ENCODE measurements around the gene HSPA1B. TPM values are rescaled to one million over a fixed set of nuclear protein-coding genes. Genes with fewer than 3 reads are reported as not detected.
A peak's percentile ranks its signal among the peaks of the same experiment; 100 is the strongest.

Gene HSPA1B
- total RNA-seq, 1 experiment from 2014 or later, result 655 TPM

DNA sequence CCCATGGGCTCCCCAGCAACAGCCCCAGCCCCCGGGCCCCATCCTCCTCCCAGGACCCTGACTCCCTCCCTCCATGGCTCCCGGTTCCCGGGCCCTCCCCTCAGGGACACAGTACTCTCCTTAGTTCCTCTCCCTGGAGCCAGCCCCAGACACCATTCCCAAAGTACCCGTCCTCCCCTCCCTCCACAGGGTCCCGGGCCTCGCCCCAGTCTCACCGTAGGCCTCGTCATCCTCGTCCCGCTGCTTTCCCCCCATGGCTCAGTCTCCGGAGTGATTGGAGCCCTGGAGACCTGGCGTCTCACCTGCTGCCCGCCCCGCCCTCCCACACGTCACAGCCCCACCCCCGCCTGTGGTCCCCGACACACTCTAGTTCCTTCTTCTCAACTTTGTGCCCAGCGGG is 51.2 kb downstream of the HSPA1B start, which contains the start of gene SLC44A4:
Gene SLC44A4 (minus strand): TSS at position 272 of the 400 bp plus-strand sequence. CDS start 17 bp downstream, at position 255.
- DNase-seq (ENCODE audit: low spot score), result peak; percentile 64

DNA sequence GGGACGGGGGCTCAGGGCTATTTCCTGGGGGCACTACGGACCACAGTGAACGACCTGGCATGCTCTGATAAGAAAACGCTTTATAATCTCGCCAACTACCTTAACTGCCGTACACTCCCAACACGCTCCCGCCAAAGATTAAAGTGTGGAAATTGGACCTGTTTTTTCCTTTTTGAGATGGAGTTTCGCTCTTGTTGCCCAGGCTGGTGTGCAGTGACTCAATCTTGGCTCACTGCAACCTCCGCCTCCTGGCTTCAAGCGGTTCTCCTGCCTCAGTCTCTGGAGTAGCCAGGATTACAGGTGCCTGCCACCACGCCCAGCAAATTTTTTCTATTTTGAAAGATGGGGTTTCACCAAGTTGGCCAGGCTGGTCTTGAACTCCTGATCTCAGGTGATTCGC is 51.6 kb downstream of the HSPA1B start:
- no peak for DNase-seq (ENCODE audit: low spot score)

Small RNA genes within 50 kb of the gene (small RNA-seq; reads per million reads assigned to genes)
- gene RF00019 (not detected), gene SNORD48 (53.2 reads per million, percentile 95 among the genes with 10 or more reads in this experiment), gene SNORD52 (not detected)

Other genes starting within 250 kb of the HSPA1B start
- 0.13 TPM in 1 of 2 replicates, not detected in the other for gene LTB, start 245.3 kb upstream of the HSPA1B start, total RNA-seq (2014; rRNA removed; shearing (Covaris generic))
- gene LST1, start 241.5 kb upstream of the HSPA1B start, total RNA-seq (2014; rRNA removed; shearing (Covaris generic)), result not detected in 2 replicates
- gene NCR3, start 234.7 kb upstream of the HSPA1B start, total RNA-seq (2014; rRNA removed; shearing (Covaris generic)), result not detected in 2 replicates
- not detected in 2 replicates for gene AIF1, start 212.5 kb upstream of the HSPA1B start, total RNA-seq (2014; rRNA removed; shearing (Covaris generic))
- gene PRRC2A, start 207.0 kb upstream of the HSPA1B start, total RNA-seq (2014; rRNA removed; shearing (Covaris generic)), result 128 and 172 TPM in 2 replicates
- 307 and 336 TPM in 2 replicates for gene BAG6, start 175.1 kb upstream of the HSPA1B start, total RNA-seq (2014; rRNA removed; shearing (Covaris generic))
- 1.8 and 4.2 TPM in 2 replicates for gene APOM, start 171.8 kb upstream of the HSPA1B start, total RNA-seq (2014; rRNA removed; shearing (Covaris generic))
- 24.7 and 29.1 TPM in 2 replicates for gene C6orf47, start 167.0 kb upstream of the HSPA1B start, total RNA-seq (2014; rRNA removed; shearing (Covaris generic))
- 11.7 and 17.2 TPM in 2 replicates for gene GPANK1, start 162.7 kb upstream of the HSPA1B start, total RNA-seq (2014; rRNA removed; shearing (Covaris generic))
- 219 and 225 TPM in 2 replicates for gene CSNK2B, start 161.7 kb upstream of the HSPA1B start, total RNA-seq (2014; rRNA removed; shearing (Covaris generic))
- 3.5 and 3.6 TPM in 2 replicates for gene LY6G5B, start 157.8 kb upstream of the HSPA1B start, total RNA-seq (2014; rRNA removed; shearing (Covaris generic))
- gene LY6G5C, start 146.7 kb upstream of the HSPA1B start, total RNA-seq (2014; rRNA removed; shearing (Covaris generic)), result 0.76 and 2.1 TPM in 2 replicates
- 32.5 and 37.9 TPM in 2 replicates for gene ABHD16A, start 124.4 kb upstream of the HSPA1B start, total RNA-seq (2014; rRNA removed; shearing (Covaris generic))
- not detected in 2 replicates for gene LY6G6F, start 120.9 kb upstream of the HSPA1B start, total RNA-seq (2014; rRNA removed; shearing (Covaris generic))
- gene LY6G6D, start 112.4 kb upstream of the HSPA1B start, total RNA-seq (2014; rRNA removed; shearing (Covaris generic)), result not detected in 2 replicates
- not detected in 2 replicates for gene LY6G6C, start 106.0 kb upstream of the HSPA1B start, total RNA-seq (2014; rRNA removed; shearing (Covaris generic))
- gene MPIG6B, start 104.4 kb upstream of the HSPA1B start, total RNA-seq (2014; rRNA removed; shearing (Covaris generic)), result 0.18 TPM in 1 of 2 replicates, not detected in the other
- 107 and 116 TPM in 2 replicates for gene DDAH2, start 98.4 kb upstream of the HSPA1B start, total RNA-seq (2014; rRNA removed; shearing (Covaris generic))
- gene CLIC1, start 91.2 kb upstream of the HSPA1B start, total RNA-seq (2014; rRNA removed; shearing (Covaris generic)), result 914 and 960 TPM in 2 replicates
- 19.6 and 20.9 TPM in 2 replicates for gene MSH5, start 87.7 kb upstream of the HSPA1B start, total RNA-seq (2014; rRNA removed; shearing (Covaris generic))
- gene SAPCD1, start 65.1 kb upstream of the HSPA1B start, total RNA-seq (2014; rRNA removed; shearing (Covaris generic)), result 6.3 and 11.6 TPM in 2 replicates
- gene VWA7, start 50.4 kb upstream of the HSPA1B start, total RNA-seq (2014; rRNA removed; shearing (Covaris generic)), result 5.6 and 11.2 TPM in 2 replicates
- gene VARS1, start 32.0 kb upstream of the HSPA1B start, total RNA-seq (2014; rRNA removed; shearing (Covaris generic)), result 128 and 138 TPM in 2 replicates
- 77.4 and 93.6 TPM in 2 replicates for gene LSM2, start 20.8 kb upstream of the HSPA1B start, total RNA-seq (2014; rRNA removed; shearing (Covaris generic))
- gene HSPA1L, start 12.5 kb upstream of the HSPA1B start, total RNA-seq (2014; rRNA removed; shearing (Covaris generic)), result 0.64 and 1.3 TPM in 2 replicates
- 379 and 403 TPM in 2 replicates for gene HSPA1A, start 12.2 kb upstream of the HSPA1B start, total RNA-seq (2014; rRNA removed; shearing (Covaris generic))
- 82.3 and 87.1 TPM in 2 replicates for gene NEU1, start 35.1 kb downstream of the HSPA1B start, total RNA-seq (2014; rRNA removed; shearing (Covaris generic))
- 101 and 124 TPM in 2 replicates for gene SLC44A4, start 51.3 kb downstream of the HSPA1B start, total RNA-seq (2014; rRNA removed; shearing (Covaris generic))
- 85.9 and 98.5 TPM in 2 replicates for gene EHMT2, start 70.0 kb downstream of the HSPA1B start, total RNA-seq (2014; rRNA removed; shearing (Covaris generic))
- gene ZBTB12, start 74.3 kb downstream of the HSPA1B start, total RNA-seq (2014; rRNA removed; shearing (Covaris generic)), result 12.6 and 13.6 TPM in 2 replicates
- gene C2, start 100.0 kb downstream of the HSPA1B start, total RNA-seq (2014; rRNA removed; shearing (Covaris generic)), result 0.28 and 0.91 TPM in 2 replicates
- gene CFB, start 118.4 kb downstream of the HSPA1B start, total RNA-seq (2014; rRNA removed; shearing (Covaris generic)), result 2.0 and 2.6 TPM in 2 replicates
- gene NELFE, start 131.2 kb downstream of the HSPA1B start, total RNA-seq (2014; rRNA removed; shearing (Covaris generic)), result 85.4 and 103 TPM in 2 replicates
- gene SKIC2, start 131.4 kb downstream of the HSPA1B start, total RNA-seq (2014; rRNA removed; shearing (Covaris generic)), result 62.5 and 66.2 TPM in 2 replicates
- 54.8 and 61.6 TPM in 2 replicates for gene DXO, start 144.4 kb downstream of the HSPA1B start, total RNA-seq (2014; rRNA removed; shearing (Covaris generic))
- 0.57 and 1.9 TPM in 2 replicates for gene C4A, start 154.3 kb downstream of the HSPA1B start, total RNA-seq (2014; rRNA removed; shearing (Covaris generic))
- gene C4B, start 187.1 kb downstream of the HSPA1B start, total RNA-seq (2014; rRNA removed; shearing (Covaris generic)), result 1.4 and 1.9 TPM in 2 replicates
- gene CYP21A2, start 210.7 kb downstream of the HSPA1B start, total RNA-seq (2014; rRNA removed; shearing (Covaris generic)), result not detected in 2 replicates

Data from HT-29 (cell line).